HPDE6-E6E7 (cell line): ENCODE data around the gene CPEB3.
"Not testable (repeated sequence)": the region's sequence is repeated elsewhere in the genome, so short reads cannot be mapped to it uniquely, and the experiment has no call there.

Source experiments
- DNase-seq: peaks from one replicate; pipeline ENCODE4 v3.0.0; 2011; ENCODE audit warnings: missing footprints; ENCODE audit errors: extremely low spot score

Gene CPEB3

DNA sequence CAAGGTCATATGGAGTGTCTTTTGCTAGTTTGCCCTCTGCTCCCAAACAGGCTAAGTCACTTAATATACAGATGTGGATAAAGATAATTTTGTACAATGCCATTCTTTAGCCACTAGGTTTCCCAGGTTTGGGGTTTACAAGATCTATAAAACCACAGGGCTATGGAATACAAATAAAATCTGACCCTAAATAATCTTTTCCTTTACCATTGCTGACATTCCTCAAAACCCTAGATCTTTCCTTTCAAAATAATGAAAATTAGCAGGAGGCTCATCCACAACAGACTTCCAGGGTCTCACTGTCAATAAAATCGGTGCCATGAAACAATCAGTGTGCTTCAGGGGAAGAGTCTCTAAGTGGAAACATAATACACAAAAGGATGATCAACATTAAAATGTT lies 148.4 kb downstream of the CPEB3 start:
- DNase-seq: no peak

- not testable (repeated sequence) for DNase-seq
These were observed 149.7 kb downstream of the CPEB3 start for GRCh38 chr10:92141147-92141546.

- not testable (repeated sequence) for DNase-seq
These were observed 156.8 kb downstream of the CPEB3 start for GRCh38 chr10:92134049-92134448.

GRCh38 chr10:92131275-92131820 lies 159.5 kb downstream of the CPEB3 start:
- no peak for DNase-seq

DNA sequence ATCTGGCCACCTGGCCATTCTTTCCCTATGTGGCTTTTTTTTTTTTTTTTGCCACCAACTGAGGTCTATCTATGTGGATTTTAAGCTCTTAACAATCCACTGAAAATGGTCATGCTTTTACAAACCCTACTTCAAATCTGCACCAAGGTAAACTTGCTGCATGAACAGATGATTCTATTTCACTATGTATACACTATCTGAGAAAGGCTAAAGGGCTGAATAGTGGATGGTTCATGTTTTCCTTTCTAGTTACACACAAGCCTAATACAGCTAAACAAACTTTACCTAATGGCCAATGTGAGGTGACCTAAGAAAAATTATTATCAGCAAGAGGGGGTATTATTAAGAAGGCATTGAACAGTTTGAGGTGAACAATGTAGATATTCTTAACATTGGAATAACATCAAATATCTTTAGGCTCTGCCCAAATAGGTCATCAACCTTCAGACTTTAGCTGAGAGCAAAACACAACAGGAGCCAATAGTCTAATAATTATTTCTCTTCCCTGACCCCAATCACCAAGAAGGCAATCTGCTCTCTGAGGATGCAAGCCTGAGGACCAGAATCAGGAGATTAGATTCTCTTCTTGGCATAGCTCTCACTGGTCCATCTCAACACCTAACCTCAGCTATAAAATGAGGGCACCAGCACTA lies 160.1 kb downstream of the CPEB3 start:
- no peak for DNase-seq

DNA sequence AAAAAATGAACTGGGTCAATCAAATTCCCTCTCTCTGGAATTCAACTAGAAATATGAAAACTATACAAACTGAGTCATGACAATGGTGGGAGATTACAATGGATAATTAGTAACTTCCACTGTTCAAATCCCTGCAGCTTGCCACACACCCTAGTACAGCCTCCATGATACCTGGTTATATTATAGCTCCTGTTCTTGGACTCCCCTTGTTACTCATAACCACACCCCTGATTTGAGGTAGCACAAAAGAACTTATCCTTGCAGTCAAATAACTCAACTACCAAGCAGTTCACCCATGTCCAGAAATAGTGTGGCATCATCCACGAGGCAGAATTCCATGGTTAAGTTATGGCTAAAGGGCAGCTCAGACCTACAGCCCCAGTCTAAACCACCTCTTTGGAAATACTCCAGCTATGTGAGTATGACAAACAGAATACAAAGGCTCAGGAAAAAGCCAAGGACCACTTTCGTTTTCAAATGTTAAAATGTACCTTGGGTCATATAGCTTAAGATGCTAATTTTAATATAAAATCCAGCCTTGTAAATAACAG lies 164.7 kb downstream of the CPEB3 start:
- DNase-seq: no peak

DNA sequence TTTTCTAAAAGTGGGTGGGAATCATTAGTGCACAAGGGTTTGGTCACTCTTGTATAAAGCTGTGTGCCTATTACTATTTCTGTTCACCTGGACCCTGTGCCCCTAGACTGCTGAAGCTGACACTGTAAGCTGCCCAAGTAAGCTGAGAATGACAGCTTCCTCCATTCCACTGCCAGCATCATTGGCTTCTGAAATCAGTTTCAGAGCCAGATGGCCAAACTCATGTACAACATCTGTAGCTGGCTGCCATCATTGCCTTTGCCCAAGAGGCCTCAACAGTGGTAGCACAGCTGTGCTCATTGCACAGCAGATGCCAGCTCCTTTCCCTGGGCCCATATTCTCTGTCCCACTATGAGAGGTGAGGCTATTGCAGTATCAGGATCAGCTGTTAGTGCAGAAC lies 165.7 kb downstream of the CPEB3 start:
- DNase-seq: no peak

DNA sequence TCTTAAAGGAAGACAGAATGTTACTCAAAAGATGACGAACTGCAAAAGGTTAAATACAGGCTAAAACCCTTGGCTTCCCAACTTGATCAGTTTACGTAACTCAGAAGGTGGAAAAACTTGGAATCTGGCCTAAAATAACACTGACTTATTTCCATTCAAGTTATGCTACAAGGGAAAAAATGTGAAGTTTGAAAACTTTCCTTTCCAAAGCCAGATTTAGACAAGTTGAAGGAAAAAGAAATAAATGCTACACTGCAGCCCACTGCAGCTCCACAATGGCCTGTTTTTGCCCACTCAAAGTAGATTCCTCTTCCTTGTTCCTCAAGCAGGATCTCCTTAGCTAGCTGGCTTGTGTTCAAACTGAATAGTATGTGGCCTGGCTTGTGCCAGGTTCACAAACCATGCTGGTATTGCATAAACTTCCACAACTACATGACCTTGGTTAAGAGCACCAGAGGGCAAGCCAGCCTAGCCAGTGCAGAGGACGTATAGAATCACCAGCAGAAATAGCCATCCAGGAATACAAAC lies 166.2 kb downstream of the CPEB3 start:
- DNase-seq: no peak

GRCh38 chr10:92124020-92124419 lies 166.9 kb downstream of the CPEB3 start:
- no peak for DNase-seq

- DNase-seq: peak; percentile 51
These were observed 167.9 kb downstream of the CPEB3 start for GRCh38 chr10:92122941-92123450.

GRCh38 chr10:92121686-92122492 lies 169.0 kb downstream of the CPEB3 start:
- DNase-seq: no peak

DNA sequence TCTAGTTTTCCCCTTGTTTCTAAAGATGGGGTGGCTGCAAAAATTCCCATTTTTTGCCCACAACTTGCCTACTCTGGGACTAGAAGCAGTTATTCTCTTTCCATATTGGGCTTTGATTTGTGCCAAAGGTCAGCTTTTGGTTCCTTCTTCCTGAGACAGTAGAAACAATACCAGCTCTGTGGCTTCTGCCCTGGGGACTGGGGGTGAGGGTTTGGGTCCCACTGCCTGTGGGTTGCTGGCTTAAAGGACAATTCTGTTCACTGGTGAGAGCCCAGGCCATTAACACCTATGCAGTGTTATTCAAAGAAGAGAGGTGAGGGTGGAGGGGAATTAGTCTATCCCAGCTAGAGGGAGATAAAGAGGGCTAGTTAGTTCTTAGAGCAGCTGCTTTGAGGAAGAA lies 171.5 kb downstream of the CPEB3 start:
- no peak for DNase-seq

- DNase-seq: not testable (repeated sequence)
These were observed 176.0 kb downstream of the CPEB3 start for GRCh38 chr10:92114917-92115316.

DNA sequence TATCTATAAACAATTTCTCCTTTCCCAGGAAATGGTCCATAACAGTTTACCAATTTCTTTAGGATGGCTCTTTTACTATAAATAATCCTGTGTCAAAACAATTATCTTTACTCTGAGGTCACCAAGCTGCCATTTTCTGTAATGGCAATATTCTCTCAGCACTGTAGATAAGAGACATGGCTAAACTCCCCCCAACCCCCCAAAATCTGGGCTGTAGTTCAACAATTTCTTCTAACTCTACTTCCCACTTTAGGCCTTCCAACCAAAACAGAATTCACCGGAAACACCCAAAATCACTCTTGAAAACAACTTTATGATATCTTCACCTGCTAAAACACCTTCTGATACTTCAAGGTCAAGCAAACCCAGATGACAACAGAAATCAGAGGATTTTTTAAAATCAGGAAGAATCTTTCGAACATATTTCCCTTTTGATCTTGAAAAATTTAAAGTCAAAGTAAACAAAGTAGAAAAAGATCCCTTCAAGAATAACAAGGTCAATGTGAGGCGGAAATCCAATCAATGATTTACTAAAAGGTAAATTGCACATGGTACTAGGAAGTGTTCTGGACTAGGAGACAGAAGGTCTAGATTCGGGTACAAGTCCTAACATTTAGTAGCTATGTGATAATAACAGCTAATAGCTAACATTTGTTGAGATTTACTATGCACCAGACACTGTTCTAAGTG lies 176.8 kb downstream of the CPEB3 start:
- DNase-seq: no peak

DNA sequence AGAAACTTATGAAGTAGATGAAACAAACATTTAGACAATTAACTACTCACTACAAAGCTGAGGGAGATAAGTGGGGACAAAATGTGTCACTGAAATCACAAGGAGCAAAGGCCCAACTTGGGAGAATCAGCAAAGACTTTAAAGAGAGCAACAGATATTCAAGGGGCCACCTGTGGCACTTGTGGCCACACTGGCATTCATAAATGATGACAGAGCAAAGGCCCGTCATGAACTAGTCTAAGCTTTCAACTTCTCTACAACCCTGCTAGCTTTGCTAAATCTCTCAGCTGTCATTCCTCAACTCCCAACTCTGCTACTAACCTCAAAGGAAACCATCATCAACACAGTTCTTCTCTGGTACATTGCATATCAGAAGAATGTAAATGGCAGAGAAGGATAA lies 178.4 kb downstream of the CPEB3 start:
- no peak for DNase-seq

DNA sequence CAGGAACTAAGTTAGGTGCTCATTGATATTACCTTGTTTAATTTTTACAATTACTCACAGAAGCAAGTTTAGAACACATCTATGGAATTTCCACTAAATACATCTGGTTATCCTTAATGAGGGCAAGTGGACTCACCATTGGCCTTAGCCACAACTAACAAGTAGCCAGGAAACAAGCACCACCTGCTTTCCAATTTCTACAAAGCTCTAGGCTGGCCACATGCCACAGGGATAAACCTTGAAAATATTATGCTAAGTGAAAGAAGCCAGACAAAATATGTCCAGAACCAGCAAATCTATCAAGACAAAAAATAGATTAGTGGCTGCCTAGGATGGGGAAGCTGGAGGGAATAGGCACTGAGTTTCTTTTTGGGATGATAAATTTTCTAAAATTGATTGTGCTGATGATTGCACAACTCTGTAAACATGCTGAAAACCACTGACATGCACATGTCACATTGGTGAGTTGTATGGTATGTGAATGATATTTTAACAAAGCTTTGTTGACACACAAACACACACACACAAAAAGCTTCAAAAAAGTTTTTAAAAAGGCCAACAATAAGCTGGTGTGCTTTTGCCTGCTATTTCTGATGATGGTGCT lies 179.4 kb downstream of the CPEB3 start:
- DNase-seq: no peak

DNA sequence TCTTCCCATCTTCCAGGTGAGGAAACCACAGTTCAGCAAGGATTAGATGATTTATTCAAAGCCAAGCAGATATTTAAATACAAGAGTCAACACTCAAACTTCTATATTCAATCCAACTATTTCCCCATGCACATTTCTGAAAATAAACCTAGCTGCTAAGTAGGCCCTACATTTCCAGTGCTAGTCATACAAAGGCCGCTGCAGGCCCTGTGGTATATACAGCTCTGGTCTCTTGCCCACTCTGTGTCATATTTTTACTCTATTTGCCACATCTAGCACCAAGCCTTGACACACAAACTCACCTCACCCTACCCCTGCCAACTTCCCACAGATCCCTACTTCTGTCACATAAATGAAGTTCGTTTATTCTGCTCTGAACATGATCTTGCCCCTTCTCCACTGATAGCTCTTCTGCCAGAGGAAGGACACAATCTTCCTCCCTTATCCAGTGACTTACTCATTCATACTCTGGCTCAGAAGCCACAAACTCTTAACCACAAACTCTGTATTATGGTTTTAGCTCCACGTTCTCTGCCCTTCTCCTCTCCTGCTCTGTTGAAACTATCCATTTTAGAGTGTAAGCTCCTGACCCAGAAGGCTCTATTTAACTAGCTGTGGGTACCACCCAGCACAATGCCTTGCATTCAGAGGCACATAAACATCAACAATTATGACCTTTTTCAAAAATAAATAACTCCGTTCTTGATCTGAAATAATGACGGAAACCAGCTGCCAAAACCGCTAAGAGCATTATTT lies 180.7 kb downstream of the CPEB3 start:
- no peak for DNase-seq

DNA sequence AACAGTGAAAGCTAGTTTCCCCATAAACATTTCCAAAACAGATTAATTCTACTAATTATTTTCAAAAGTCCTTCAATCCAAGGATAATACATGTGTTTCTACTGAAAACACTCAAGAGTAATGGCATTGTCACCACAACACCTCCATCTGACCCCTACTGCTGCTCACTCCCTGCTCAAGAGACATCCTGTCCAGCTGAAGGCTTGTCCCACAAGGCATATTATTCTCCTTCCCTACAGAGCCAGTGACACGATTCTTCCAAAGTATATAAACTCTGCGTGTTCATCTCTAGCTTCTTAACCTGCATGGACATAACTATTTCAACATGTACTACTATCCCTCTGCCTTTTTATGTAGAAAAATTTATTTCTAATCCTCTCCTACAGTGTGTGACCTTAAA lies 182.1 kb downstream of the CPEB3 start:
- DNase-seq: no peak

- DNase-seq: no peak
These were observed 182.8 kb downstream of the CPEB3 start for GRCh38 chr10:92108120-92108519.

DNA sequence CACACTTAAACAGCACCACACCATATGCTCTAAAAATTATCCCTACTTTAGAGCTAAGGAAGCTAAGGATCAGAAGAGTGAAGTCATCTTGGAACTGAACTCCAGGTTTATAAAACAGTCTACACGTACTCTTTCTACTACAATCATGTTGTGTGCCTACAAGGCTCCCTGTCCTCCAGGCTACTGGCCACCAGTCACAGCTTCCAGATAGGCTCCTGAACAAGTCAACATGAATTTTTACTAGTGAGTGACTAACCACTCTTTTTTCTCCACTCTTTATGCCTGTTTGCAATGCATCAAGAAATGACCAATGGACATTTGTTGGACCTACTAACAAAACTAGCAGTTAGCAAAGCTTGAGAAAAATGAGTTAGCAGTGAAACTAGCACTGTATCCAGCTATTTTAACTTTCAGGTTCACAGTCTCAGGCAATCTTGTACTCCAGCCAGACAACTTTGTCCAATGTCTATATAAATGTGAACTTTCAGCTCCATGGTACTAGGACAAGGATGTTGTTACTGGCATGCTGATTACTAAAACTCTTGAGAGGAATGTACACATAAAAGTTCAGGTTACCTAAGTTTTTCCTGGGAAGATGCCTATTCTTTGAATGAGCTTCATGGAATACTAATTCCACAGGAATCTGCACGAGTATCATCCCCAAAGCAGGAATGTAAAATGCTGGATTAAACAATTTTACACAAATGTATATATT lies 187.3 kb downstream of the CPEB3 start:
- DNase-seq: no peak
